Lung (tissue), 12 donors: ENCODE data around the gene CPSF7. TPM values are rescaled to one million over a fixed set of nuclear protein-coding genes. Genes with fewer than 3 reads are reported as not detected.
"Not testable (repeated sequence)": the region's sequence is repeated elsewhere in the genome, so short reads cannot be mapped to it uniquely, and the experiment has no call there.

Experiments used
- ATAC-seq: fragments of 200-7000 bp; cut with Tn5 transposase; one replicate; pipeline ENCODE4 v1.9.1; 2020; ENCODE audit warnings: moderate number of reproducible peaks; ENCODE audit not compliant: insufficient read depth, low FRiP score
- DNase-seq, 3 donors: peaks; one replicate each; pipeline ENCODE4 v3.0.0-alpha.2; 2013 to 2017
- H3K27ac ChIP-seq, 2 donors: one replicate each; pipeline ENCODE4 v1.5.1; 2013; ENCODE audit warnings: mild to moderate bottlenecking in 2 of 2, moderate library complexity in 2 of 2, control low read depth in 1 of 2, inconsistent platforms in 1 of 2, low read depth in 1 of 2, low read length in 1 of 2
- H3K27me3 ChIP-seq, 3 donors: one replicate each; pipeline ENCODE4 v1.5.1; 2013; ENCODE audit warnings: low read length in 2 of 3; ENCODE audit not compliant: control insufficient read depth in 3 of 3, insufficient read depth in 3 of 3
- H3K36me3 ChIP-seq, 4 donors: one replicate each; pipeline ENCODE4 v1.5.1; 2013; ENCODE audit warnings: low read length in 4 of 4, mild to moderate bottlenecking in 1 of 4, moderate library complexity in 1 of 4; ENCODE audit not compliant: control insufficient read depth in 4 of 4, insufficient read depth in 4 of 4
- H3K4me1 ChIP-seq, 5 donors: one replicate each; pipeline ENCODE4 v1.5.1; 2013; ENCODE audit warnings: low read length in 5 of 5, mild to moderate bottlenecking in 2 of 5, moderate library complexity in 1 of 5; ENCODE audit not compliant: control insufficient read depth in 5 of 5, insufficient read depth in 5 of 5
- H3K4me3 ChIP-seq: one replicate; pipeline ENCODE4 v1.5.1; 2013; ENCODE audit warnings: mild to moderate bottlenecking, control low read depth, moderate library complexity
- H3K9ac ChIP-seq, 2 donors: one replicate each; pipeline ENCODE4 v1.5.1; 2013; ENCODE audit warnings: low read length in 2 of 2, control low read depth in 1 of 2; ENCODE audit not compliant: insufficient read depth in 1 of 2
- H3K9me3 ChIP-seq, 4 donors: one replicate each; pipeline ENCODE4 v1.5.1; 2013; ENCODE audit warnings: low read length in 3 of 4, mild to moderate bottlenecking in 1 of 4, moderate library complexity in 1 of 4; ENCODE audit not compliant: control insufficient read depth in 4 of 4, insufficient read depth in 3 of 4
- WGBS, 2 donors: extraction: QIAGEN DNeasy Blood & Tissue Kit; methylation state at CpG; one replicate each; pipeline ENCODE4 v1.1.7; 2013; 5-methylcytosine and 5-hydroxymethylcytosine counted together
- polyA plus RNA-seq, 2 donors: library from polyadenylated mRNA; stranded (reverse); fragments of 200-250 nt; gene quantifications; one replicate each; pipeline ENCODE4 v1.2.1, GENCODE V29; 2013
- total RNA-seq, 2 donors: library from RNA; depleted of rRNA in 1 of 2; stranded (reverse); fragments of >200 nt in 1 of 2; gene quantifications; one replicate each; pipeline ENCODE4 v1.2.1, GENCODE V29; 2014 to 2021
- TF ChIP-seq, protein P1 (sequence below): IDR thresholded peaks from 2 replicates; pipeline ENCODE4 v1.5.1; 2012; ENCODE audit warnings: mild to moderate bottlenecking; ENCODE audit errors: control extremely low read depth, extremely low read depth
- donor health status: control.
- donor health status: control.
- donor health status: Bipolar disorder and iron deficiency.
- donor health status: healthy.
- donor health status: DM: yes; HTN: yes; CAD: no.

CPSF7 gene
- total and polyA plus RNA-seq, 4 donors, result 34.8 to 64.7 (median 52.5) TPM

DNA sequence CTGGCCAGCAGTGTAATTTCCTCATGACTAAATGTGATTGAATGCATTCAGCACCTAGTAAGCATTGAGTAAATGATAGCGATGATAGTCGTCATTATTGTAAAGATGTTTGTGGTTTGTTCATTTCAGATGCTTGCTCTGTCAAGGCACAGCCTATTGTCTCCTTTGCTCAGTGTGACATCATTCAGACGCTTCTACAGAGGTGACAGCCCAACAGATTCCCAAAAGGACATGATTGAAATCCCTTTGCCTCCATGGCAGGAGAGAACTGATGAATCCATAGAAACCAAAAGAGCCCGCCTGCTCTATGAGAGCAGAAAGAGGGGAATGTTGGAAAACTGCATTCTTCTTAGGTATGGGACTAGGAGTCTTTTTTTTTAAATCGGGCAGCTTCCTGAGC lies 7.7 kb upstream of the CPSF7 start:
- Histone ChIP-seq H3K4me1 (peaks cover 0 to 2% (median 0%) of the 10 kb centered on the region in 5 donors), H3K36me3 (peaks cover 16 to 36% (median 26%) of the 10 kb centered on the region in 4 donors), H3K9me3 (no peaks in the 10 kb centered on the region), H3K9ac (no peak overlapping the region), H3K27me3 (no peaks in the 10 kb centered on the region), H3K27ac (no peak overlapping the region), H3K4me3 (no peak overlapping the region)
- ATAC-seq (no peak), DNase-seq (no peak)
- 95 to 97% methylated on average over 5 of the region's 5 CpGs for WGBS, 2 donors
- TF ChIP-seq, protein P1, sequence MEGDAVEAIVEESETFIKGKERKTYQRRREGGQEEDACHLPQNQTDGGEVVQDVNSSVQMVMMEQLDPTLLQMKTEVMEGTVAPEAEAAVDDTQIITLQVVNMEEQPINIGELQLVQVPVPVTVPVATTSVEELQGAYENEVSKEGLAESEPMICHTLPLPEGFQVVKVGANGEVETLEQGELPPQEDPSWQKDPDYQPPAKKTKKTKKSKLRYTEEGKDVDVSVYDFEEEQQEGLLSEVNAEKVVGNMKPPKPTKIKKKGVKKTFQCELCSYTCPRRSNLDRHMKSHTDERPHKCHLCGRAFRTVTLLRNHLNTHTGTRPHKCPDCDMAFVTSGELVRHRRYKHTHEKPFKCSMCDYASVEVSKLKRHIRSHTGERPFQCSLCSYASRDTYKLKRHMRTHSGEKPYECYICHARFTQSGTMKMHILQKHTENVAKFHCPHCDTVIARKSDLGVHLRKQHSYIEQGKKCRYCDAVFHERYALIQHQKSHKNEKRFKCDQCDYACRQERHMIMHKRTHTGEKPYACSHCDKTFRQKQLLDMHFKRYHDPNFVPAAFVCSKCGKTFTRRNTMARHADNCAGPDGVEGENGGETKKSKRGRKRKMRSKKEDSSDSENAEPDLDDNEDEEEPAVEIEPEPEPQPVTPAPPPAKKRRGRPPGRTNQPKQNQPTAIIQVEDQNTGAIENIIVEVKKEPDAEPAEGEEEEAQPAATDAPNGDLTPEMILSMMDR, result no peak

DNA sequence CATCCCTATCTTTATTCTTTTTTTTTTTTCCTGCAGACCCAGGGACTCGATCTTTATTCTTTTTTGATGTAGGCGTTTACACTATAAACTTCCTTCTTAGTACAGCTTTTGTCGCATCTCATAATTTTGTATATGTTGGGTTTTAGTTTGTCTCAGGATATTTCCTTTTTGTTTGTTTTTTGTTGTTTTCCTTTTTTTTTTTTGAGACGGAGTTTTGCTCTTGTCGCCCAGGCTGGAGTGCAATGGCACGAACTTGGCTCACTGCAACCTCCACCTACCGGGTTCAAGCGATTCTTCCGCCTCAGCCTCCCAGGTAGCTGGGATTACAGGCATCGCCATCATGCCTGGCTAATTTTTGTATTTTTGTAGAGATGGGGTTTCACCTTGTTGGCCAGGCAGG lies 1.1 kb upstream of the CPSF7 start:
- H3K4me3 ChIP-seq, H3K27me3 ChIP-seq, ATAC-seq, H3K27ac ChIP-seq, DNase-seq, H3K9me3 ChIP-seq: not testable (repeated sequence)
- Histone ChIP-seq H3K4me1 (peaks cover 5 to 17% (median 7%) of the 10 kb centered on the region in 5 donors), H3K9ac (peak overlapping the region in 1 of 2 donors; percentile 86), H3K36me3 (peaks cover 7 to 22% (median 16%) of the 10 kb centered on the region in 4 donors)
- WGBS, 2 donors, result 68 to 80% methylated on average over 10 of the region's 10 CpGs

DNA sequence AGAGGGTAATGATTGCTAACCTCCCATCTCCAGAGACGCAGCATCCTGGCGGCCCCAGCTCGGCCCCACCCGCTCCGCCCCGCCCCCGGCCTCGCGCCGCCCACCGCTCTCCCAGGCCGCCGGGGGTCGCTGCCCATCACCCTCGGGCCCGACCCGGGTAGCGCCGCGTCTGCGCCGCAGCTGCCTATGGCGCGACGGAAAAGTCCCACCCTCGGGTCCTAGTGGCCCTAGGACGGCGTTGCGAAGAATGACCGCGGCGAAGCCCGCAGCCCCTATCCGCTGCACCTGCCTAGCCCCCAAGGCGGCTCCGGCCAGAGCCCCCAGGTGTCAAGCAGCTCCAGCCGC lies 457 bp downstream of the CPSF7 start:
- H3K27me3 ChIP-seq, result no peaks in the 10 kb centered on the region
- DNase-seq (peak; percentile 71 to 75 (median 74)), ATAC-seq (peak; percentile 78)
- peak overlapping the region; percentile 85 to 91 for H3K9ac ChIP-seq
- H3K4me1 ChIP-seq, result peaks cover 4 to 17% (median 7%) of the 10 kb centered on the region in 5 donors
- peak overlapping the region; percentile 98 for H3K27ac ChIP-seq
- TF ChIP-seq, protein P1, result no peak
- H3K4me3 ChIP-seq, result peak overlapping the region; percentile 90
- H3K9me3 ChIP-seq, result no peaks in the 10 kb centered on the region
- H3K36me3 ChIP-seq, result peaks cover 8 to 31% (median 23%) of the 10 kb centered on the region in 4 donors
- WGBS, 2 donors, result 0% methylated on average over 37 of the region's 37 CpGs

DNA sequence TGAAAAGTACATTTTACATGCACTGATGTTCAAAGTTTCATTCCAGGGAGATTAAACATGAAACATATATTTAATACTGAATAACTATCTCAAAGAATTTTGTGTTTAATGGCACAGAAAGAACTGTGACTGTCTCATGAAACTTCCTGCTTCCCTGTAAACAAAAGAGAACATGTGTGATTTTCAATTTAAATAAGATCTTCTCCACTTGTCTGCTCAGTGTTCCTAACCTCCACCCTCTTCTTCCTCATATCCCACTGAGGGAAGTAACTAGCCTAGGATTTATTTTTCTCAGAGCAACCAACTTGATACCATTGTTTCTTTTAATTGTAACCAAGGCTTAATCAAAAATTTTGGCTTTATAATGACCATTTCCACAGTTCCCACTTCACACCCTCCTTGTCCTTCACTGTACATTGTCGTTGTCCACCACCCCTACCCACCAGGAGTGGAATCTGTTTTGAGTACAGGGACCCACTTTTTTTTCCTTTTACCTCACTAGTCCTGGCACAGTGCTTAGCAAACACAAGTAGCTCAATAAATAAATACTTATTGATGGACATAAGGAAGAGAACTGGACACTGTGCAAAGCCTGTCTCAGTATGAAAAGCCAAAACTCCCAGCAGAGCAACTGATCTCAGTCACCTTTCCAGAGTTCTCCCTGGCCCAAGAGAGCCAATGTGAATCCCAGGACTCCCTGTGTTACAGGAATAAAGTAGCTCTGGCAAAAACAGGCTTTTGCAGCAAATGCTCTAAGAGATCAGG lies 4.2 kb downstream of the CPSF7 start:
- no peak overlapping the region for H3K9ac ChIP-seq
- no peak overlapping the region for H3K27ac ChIP-seq
- H3K4me1 ChIP-seq, result peaks cover 0 to 11% (median 9%) of the 10 kb centered on the region in 5 donors
- no peaks in the 10 kb centered on the region for H3K9me3 ChIP-seq
- TF ChIP-seq, protein P1, result no peak
- peaks cover 18 to 46% (median 35%) of the 10 kb centered on the region in 4 donors for H3K36me3 ChIP-seq
- H3K27me3 ChIP-seq, result no peaks in the 10 kb centered on the region
- no peak for DNase-seq
- 88 to 89% methylated on average over 1 of the region's 1 CpG for WGBS, 2 donors
- no peak overlapping the region for H3K4me3 ChIP-seq
- no peak for ATAC-seq
